ENCODE measurements around the gene OR5AR1. TPM values are rescaled to one million over a fixed set of nuclear protein-coding genes. Genes with fewer than 3 reads are reported as not detected.
A peak's percentile ranks its signal among the peaks of the same experiment; 100 is the strongest.
"Not testable (repeated sequence)": the region's sequence is repeated elsewhere in the genome, so short reads cannot be mapped to it uniquely, and the experiment has no call there.

OR5AR1 gene
- total RNA-seq (2014; rRNA removed; shearing (Covaris generic)) = not detected in 2 replicates

GRCh38 chr11:56663386-56663785 lies at the start of gene OR5AR1:
OR5AR1 (plus strand) TSS chr11:56663686; CDS start chr11:56663686, 0 bp downstream.
- no peak for DNase-seq (ENCODE audit: low read depth)

- DNase-seq (ENCODE audit: low read depth) = peak; percentile 73
Observed at GRCh38 chr11:56624661-56625110, 38.8 kb upstream of the OR5AR1 start.

GRCh38 chr11:56625946-56626345 lies 37.5 kb upstream of the OR5AR1 start:
- no peak for DNase-seq (ENCODE audit: low read depth)

- DNase-seq (ENCODE audit: low read depth) = no peak
Observed at GRCh38 chr11:56632329-56632728, 31.2 kb upstream of the OR5AR1 start.

GRCh38 chr11:56636861-56637260 lies 26.6 kb upstream of the OR5AR1 start:
- DNase-seq (ENCODE audit: low read depth) = no peak

- DNase-seq (ENCODE audit: low read depth) = no peak
Observed at GRCh38 chr11:56637500-56637899, 26.0 kb upstream of the OR5AR1 start.

- DNase-seq (ENCODE audit: low read depth) = no peak
Observed at GRCh38 chr11:56642339-56642738, 21.1 kb upstream of the OR5AR1 start, which contains the start of gene OR5AP2. OR5AP2 (minus strand) TSS chr11:56642439; CDS start chr11:56642439, 0 bp downstream.

- DNase-seq (ENCODE audit: low read depth) = no peak
Observed at GRCh38 chr11:56659755-56660154, 3.7 kb upstream of the OR5AR1 start.

- no peak for DNase-seq (ENCODE audit: low read depth)
Observed at GRCh38 chr11:56670984-56671383, 7.5 kb downstream of the OR5AR1 start.

GRCh38 chr11:56688554-56689100 lies 25.1 kb downstream of the OR5AR1 start:
- DNase-seq (ENCODE audit: low read depth) = no peak

GRCh38 chr11:56691179-56691578 lies 27.7 kb downstream of the OR5AR1 start:
- not testable (repeated sequence) for DNase-seq (ENCODE audit: low read depth)

- no peak for DNase-seq (ENCODE audit: low read depth)
Observed at GRCh38 chr11:56693428-56693827, 29.9 kb downstream of the OR5AR1 start.

GRCh38 chr11:56698795-56699194 lies 35.3 kb downstream of the OR5AR1 start, which contains the start of gene OR9G1:
OR9G1 (plus strand) TSS chr11:56699095; CDS start chr11:56700388, 1,293 bp downstream.
- no peak for DNase-seq (ENCODE audit: low read depth)

GRCh38 chr11:56700242-56700913 lies 36.9 kb downstream of the OR5AR1 start:
- DNase-seq (ENCODE audit: low read depth) = no peak

- no peak for DNase-seq (ENCODE audit: low read depth)
Observed at GRCh38 chr11:56700914-56701485, 37.5 kb downstream of the OR5AR1 start.

GRCh38 chr11:56705784-56706396 lies 42.4 kb downstream of the OR5AR1 start:
- no peak for DNase-seq (ENCODE audit: low read depth)

- DNase-seq (ENCODE audit: low read depth) = no peak
Observed at GRCh38 chr11:56706486-56706885, 43.0 kb downstream of the OR5AR1 start.

- no peak for DNase-seq (ENCODE audit: low read depth)
Observed at GRCh38 chr11:56714206-56714605, 50.7 kb downstream of the OR5AR1 start.

Measured in M059J (cell line).